Fibroblast of skin of left quadriceps (primary cell): ENCODE data around the gene ZNF385C.

Experiments used
- DNase-seq, 2 experiments: peaks; one replicate each; pipeline ENCODE4 v3.0.0-alpha.2; 2013; ENCODE audit warnings: low read depth in 2 of 2

Gene ZNF385C

DNA sequence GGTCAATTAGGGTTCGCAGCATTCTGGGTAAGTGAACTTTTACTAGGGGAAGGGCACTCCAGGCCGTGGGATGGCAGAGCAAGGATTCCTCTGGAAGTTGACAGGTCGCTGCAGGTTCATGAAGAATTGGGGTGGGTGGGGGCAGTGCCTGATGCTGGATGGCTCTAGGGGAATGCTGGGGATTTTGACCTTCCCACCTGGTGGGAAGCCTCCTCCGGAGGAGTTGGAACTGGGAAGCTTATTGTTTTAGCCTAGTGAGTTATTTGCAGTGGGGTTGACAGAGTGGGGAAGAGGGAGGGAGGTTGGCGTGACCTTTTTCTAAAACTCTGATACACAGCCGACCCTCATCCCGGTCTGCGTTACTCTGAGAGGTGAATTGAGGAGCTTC is 47.3 kb downstream of the ZNF385C start:
- DNase-seq = no peak

- peak in 1 of 2 experiments; percentile 4 for DNase-seq
Observed at GRCh38 chr17:42050393-42051012, 47.8 kb downstream of the ZNF385C start, which contains the start of gene C17orf113. Gene C17orf113, minus strand, starts transcription at chr17:42050601. Its CDS starts 7,225 bp downstream, at chr17:42043376.

GRCh38 chr17:42049834-42050392 is 48.4 kb downstream of the ZNF385C start:
- DNase-seq = no peak

- DNase-seq = no peak
Observed at GRCh38 chr17:42047343-42047742, 50.9 kb downstream of the ZNF385C start.

- no peak for DNase-seq
Observed at GRCh38 chr17:42045719-42046118, 52.6 kb downstream of the ZNF385C start.

DNA sequence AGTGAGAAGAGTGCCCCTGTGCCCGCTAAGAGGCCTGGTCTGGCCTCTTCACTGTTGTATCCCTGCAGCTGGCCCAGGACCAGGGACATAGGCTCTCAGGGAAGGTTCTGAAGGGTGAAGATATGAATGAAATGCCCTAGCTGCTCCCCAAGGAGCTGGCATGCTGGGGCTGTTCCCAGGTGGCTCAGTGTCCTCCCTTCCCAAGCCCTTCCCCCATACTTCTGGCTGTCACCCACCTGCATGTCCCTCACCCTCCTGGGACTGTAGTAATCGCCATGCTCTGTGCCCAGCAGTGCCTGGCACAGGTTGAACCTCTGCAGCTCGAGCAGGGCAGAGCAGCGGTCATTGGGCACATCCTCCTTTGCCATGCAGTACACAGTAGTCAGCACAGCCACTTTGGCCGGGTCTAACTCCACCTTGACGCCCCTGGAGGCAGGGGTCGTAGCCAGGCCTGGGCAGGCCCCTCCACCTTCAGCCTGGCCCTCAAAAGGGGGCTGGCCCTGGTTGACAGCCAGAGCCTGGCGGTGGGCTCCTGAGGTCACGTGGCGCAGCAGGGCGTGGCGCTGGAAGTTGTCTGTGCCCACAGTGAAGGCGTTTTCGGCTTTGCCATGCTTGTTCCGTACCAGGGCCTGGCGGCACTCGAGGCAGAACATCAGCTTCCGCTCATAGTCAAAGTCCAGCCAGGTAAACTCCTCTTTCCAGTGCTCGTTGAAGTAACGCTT is 55.5 kb downstream of the ZNF385C start:
- DNase-seq = no peak

GRCh38 chr17:42041619-42042018 is 56.7 kb downstream of the ZNF385C start:
- no peak for DNase-seq

GRCh38 chr17:42040818-42041217 is 57.5 kb downstream of the ZNF385C start:
- no peak for DNase-seq

DNA sequence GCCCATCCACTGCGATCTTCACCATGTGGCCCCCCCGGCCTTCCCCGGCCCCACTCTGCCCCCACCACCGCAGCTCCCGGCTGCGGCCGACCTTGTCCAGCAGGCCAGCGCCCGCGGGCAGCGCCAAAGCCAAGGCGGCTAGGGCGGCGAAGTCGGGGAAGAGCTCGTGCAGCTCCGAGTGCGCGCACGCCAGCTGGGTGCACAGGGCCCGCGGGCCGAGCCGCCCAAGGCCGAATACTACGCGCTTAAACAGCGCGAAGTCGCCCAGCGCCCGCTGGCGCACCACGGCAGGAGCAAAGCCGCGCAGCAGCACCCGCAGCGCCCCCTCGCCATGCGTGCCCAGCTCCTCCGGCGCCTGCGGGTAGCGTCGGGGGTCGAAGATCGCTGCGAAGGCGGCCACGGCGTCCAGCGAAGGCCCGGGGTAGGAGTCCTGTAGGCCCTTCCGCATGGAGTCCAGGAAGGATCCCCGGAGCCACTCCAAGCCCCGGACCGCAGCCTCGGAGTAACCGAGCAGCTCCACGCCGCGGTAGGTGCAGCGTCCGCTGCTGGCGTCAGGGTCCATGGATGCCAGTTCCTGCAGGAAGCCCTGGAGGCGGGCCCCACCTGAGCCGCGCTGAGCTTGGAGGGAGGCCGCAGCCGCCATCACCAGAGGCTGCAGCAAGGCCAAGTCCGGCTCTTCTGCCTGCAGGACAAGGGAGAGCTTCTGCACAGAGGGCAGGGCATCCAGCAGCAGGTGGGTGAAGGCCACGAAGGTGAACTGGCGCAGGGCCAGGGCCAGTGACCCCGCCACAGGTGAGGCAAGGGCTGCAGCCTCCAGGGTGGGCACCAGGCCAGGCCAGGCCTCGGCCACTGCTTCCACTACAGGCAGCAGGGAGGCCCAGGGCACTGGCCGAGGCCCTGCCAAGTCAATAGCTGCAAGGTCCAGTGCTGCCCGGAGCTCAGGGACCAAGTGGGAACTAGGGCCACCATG is 58.2 kb downstream of the ZNF385C start:
- DNase-seq = no peak

DNA sequence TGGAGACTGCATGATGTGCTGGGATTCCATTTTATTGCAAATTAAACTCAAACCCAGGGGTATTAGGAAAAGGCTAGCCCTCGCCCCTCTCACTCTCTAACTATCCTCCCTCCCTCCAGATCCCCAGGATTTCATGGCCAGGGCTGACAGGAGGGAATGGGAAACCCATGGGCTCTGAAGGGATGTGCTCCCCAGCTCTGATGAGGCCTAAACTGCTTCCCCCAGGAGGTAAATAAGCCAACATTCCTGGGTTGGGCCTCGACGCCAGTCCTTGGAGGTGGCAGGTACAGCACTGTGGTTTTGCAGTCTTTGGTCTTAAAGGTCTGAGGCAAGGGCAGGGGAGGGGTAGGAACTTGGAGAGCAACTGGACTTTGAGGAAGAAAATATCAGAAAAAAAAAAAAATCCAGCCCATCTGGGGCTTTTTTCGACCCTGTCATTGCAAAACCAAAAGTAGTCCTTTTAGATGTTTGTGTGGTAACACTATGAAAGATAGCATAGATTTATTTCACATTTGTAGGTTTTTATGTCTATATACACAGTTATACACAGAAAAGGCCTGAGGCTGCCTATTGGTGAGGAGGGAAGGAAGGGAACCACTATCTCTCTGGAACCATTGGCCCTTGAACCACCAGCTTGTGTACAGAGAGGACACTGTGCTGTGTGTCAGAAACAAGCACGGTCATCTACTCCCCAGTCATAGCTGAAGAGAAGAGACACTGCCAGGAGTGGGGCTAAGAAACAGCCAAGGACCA is 59.9 kb downstream of the ZNF385C start:
- no peak for DNase-seq

DNA sequence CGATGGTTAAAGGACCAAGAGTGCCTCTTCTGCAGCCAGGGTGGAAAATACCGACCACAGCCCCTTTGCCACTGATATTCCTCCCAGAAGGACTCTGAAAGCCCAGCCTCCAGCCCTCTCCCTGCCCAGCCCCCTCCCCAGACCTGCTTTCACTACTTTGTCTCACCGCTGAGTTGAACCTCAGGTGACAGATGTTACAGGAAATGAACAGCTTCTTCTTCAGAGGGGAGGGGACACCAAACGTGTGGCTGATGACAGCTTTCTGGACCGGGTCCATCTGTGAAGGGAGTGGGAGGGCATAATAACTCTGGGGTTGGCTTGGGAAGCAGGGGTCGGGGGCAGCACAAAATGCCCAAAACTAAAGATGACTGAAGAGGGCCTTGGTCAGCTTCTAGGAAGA is 64.2 kb downstream of the ZNF385C start:
- DNase-seq = no peak

DNA sequence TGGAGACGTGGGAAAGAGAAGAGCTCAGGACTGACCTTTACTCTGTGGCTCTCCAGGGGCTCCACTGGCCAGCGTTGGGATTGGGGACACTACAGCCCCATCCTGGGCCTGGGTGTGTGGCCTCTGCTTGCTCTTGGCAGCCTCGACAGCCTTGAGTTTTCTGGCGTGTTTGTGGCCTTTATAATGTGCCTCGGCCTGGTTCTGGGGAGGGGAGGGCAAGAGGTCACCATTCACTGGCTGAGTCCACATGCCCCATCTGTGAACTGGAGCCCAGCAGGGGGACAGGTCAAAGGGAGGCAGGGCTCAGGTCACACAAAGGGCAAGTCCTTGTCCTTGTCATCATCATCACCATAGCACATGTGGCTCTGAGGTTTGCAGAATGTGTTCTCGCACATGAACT is 66.7 kb downstream of the ZNF385C start:
- no peak for DNase-seq

DNA sequence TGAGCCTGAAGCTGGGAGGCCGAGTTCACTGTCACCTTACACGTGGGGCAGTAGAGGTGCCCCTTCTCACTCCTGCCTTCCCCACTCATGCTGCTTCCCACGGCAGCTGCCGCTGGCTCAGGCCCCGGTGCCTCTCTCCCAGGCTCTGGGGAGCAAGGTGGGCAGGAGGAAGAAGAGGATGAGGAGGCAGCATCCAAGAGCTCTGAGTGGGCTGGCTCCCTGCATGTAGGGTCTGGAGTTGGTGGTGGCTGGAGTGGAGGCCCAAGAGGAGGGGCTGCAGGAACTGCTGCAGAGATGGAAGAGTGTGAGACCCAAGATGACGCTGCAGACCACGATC is 69.5 kb downstream of the ZNF385C start:
- DNase-seq = no peak

- no peak for DNase-seq
Observed at GRCh38 chr17:42027961-42028790, 70.1 kb downstream of the ZNF385C start.

DNA sequence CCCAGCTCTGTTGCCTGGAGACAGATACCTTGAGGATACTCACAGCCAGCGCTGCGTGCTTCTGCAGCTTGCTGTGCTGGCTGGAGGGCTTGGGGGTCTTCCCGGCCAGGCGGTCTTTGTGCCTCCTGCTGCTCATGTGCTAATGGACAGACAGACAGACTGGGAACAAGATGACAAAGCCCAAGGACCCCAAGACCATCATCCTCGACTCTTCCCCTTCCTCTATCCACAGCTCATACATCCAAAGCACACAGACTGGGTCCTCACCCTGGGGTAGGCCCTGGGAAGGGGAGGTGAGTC is 70.7 kb downstream of the ZNF385C start:
- no peak for DNase-seq

- DNase-seq = no peak
Observed at GRCh38 chr17:42026857-42027589, 71.2 kb downstream of the ZNF385C start.

- DNase-seq = no peak
Observed at GRCh38 chr17:42025936-42026335, 72.3 kb downstream of the ZNF385C start.

DNA sequence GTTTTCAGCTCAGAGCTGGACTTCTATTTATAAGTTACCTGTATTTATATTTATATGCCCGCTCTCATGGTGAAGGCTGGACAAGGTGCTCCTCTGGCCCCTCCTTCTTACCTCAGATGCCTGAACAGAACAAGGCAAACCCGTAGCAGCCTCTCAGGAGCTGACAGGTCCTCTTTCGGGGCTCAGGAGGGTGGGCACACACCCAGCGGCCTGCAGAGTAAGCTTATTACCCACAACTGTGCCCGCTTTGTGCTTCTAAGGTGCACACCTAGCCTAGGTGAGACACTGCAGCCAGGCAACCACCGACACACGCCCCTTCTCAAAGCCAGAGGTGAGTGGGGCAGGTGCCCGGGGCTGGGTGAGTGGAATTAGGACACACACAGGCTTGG is 73.1 kb downstream of the ZNF385C start:
- DNase-seq = no peak

- DNase-seq = no peak
Observed at GRCh38 chr17:42023524-42024349, 74.5 kb downstream of the ZNF385C start.
